Measurements from ENCODE around the gene SNAPC1. TPM values are rescaled to one million over a fixed set of nuclear protein-coding genes. Genes with fewer than 3 reads are reported as not detected.
"Not testable (repeated sequence)": the region's sequence is repeated elsewhere in the genome, so short reads cannot be mapped to it uniquely, and the experiment has no call there.

Gene SNAPC1, protein sequence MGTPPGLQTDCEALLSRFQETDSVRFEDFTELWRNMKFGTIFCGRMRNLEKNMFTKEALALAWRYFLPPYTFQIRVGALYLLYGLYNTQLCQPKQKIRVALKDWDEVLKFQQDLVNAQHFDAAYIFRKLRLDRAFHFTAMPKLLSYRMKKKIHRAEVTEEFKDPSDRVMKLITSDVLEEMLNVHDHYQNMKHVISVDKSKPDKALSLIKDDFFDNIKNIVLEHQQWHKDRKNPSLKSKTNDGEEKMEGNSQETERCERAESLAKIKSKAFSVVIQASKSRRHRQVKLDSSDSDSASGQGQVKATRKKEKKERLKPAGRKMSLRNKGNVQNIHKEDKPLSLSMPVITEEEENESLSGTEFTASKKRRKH
- total RNA-seq (2014; rRNA removed; shearing (Covaris generic)), result 9.4 and 11.9 TPM in 2 replicates

DNA sequence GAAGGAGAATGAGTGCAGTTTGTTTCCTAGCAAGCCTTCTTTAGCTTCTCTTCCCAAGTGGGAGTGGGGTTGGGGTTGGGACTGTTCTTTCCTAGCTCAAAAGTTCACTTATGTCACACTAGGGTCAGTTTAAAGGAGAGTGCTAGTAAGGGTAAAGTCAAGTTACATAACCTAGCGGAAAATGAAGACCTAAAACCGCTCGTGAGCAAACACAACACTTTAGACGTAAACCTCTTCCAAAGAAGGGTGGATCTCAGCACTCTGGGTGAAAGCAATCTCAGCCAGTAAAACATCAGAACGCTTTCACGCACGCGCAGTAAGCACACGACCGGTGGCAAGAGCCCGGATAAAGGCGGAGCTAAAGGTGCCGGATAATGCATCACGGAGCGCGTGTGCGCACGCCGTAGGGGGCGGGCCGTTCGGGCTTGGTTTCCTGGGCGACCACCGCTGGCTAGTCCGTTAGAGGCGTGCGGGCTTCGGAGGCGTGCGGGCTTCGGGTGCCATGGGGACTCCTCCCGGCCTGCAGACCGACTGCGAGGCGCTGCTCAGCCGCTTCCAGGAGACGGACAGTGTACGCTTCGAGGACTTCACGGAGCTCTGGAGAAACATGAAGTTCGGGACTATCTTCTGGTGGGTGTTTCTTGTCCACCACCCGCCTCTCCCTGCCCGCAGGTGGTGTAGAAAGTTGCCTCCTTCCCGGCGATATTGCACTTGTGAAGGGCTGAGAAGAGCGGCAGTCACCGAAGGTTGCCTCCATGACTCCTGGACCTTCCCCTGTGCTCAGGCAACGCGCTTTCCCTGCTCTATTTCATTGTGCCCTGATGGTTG is at the start of gene SNAPC1:
SNAPC1 (plus strand) TSS at position 462 of the 828 bp plus-strand sequence; CDS start at position 503, 41 bp downstream.
- peak; percentile 97 for DNase-seq (ENCODE audit: low spot score)

DNA sequence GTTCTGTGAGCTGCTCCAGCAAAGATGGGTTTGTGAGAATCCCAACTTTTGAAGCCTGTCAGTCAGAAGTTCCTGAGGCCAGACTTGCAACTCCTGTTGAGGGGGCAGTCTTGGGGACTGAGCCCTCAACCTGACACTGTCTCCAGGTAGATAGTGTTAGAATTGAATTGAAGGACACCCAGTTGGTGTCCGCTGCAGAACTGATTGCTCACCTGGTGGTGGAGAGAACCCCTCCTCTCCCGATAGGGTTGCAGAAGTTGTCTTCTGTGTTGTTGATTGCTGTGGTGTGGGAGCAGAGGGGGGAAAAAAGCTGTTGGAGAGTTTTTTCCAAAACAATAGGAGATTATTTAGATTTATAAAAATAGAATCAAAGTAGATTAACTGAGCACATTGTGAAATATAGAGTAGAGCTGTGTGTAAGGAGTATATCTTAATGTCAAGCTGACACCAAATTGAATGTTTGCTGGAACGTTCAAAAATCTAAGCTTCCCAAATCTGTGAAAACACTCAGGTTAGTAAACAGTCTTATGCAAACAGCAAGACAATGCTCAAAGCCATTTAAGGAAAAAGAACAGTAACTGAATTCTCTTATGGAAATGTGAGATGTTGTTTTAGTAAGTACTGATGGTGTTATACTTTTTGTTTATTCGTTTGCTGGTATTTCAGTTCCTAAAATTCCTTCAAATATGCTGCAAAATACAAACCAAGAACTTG is 48.3 kb upstream of the SNAPC1 start:
- no peak for DNase-seq (ENCODE audit: low spot score)

DNA sequence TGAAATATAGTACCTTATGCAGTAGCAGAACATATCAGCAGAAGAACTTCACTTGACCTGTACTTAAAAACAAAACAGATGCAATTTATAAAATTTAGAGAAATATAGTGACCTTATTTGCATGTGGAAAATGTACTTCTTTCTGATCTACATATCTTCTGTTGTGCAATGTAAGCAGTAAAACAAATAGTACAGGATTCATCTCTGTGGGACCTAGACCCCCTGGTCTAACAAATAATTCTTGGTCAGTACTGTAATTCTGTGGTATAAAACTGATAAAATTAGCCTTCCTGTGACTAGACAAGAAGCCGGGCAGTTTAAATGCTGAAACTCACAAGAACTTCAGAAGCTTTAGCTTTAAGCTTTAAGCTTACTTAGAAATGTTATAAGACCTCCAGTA is 45.3 kb upstream of the SNAPC1 start:
- no peak for DNase-seq (ENCODE audit: low spot score)

DNA sequence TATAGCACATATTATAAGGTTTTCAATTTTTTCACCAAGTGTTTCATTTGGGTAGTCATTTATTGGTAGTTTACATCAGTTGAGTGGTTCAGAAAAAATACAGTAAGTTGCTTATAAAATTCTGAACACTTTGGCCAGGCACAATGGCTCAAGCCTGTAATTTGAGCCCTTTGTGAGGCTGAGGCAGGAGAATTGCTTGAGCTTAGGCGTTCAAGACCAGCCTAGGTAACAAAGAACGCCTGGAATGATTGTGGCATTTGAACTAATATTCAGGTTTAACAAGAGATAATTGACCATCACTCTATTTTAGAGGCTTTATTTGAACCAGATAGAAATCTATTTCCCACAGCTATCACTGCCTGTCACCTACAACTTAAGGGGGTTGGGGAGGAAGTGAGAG is 44.2 kb upstream of the SNAPC1 start:
- no peak for DNase-seq (ENCODE audit: low spot score)

DNA sequence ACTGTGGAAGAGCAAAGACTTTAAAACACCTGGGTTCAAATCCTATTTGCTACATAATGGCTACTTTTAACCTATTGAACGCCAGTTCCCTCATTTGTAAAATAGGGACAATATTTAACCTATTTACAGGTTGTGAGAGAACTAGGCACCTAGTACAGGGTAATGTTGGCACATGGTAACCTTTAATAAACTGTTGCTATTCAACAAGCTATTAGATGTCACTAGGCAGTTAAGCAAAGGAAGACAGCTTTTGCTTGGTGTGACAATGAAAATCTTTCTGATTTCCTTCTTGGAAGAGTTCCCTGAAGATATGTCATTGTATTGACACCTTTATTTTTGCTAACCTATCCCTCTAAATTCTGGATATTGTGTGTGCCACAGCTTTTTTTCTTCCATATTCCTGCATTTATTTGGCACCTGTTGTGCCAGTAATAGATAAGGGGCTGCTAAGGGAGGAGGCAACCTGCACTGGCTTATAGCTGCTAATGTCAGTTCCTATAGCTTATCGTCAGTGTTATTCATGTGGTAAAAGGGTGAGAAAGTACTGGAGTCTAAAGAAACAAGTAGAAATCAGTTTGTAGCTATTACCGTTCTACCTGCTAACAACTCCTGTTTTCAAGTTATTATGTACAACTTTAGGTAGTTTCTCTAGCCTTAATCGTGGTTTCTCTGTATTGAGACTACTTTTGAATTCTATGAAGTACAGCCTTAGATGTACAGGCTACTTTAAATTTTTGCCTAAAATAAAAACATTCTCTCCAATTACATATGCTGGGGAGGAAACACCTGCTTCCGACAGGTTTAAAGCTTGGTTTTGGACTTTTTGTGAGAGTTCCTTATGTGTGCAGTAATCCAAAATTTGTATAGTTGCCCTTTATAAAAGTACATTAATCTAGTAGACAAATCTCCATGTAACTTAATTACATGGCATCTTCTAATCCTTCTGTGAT is 42.6 kb upstream of the SNAPC1 start:
- no peak for DNase-seq (ENCODE audit: low spot score)

DNA sequence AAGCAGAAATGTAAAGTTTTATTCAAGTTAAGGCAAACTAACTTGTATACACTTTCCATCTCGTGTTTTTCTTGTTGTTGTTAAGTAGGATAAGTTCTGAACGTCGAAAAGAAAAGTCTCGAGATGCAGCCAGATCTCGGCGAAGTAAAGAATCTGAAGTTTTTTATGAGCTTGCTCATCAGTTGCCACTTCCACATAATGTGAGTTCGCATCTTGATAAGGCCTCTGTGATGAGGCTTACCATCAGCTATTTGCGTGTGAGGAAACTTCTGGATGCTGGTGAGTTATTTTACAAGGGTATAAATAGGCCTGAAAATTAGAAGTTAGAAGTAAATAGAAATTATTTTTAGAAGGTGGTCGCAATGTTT is 41.9 kb upstream of the SNAPC1 start:
- DNase-seq (ENCODE audit: low spot score), result no peak

DNA sequence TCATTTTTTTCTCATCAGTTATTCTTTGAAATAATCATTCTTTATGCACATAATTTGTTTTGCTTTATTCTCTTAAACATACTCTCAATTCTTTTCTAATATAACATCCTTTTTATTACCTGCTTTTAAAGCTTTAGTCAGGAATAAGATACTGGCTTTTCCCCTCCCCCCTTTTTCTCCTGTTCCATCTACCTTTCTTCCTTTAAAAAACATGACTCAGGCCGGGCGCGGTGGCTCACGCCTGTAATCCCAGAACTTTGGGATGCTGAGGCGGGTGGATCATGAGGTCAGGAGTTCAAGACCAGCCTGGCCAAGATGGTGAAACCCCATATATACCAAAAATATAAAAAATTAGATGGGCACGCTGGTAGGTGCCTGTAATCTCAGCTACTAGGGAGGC is 41.5 kb upstream of the SNAPC1 start:
- no peak for DNase-seq (ENCODE audit: low spot score)

DNA sequence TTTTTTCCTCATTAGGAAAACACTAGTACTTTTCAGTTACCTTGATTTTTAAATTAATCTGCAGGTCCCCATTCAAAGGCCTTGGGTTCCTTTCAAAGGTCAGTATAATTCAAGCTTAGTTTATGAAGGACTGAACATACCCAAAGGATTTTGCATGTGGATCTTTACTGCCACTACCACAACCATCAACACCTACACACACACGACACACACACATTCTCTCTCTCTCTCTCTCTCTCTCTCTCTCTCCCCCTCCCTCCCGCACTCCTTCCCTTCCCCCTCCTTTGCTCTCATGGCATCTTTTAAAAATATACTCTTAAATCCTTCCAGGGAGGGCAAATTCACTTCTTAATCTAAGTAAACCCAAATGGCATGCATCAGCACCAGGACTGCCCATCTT is 38.1 kb upstream of the SNAPC1 start:
- no peak for DNase-seq (ENCODE audit: low spot score)

DNA sequence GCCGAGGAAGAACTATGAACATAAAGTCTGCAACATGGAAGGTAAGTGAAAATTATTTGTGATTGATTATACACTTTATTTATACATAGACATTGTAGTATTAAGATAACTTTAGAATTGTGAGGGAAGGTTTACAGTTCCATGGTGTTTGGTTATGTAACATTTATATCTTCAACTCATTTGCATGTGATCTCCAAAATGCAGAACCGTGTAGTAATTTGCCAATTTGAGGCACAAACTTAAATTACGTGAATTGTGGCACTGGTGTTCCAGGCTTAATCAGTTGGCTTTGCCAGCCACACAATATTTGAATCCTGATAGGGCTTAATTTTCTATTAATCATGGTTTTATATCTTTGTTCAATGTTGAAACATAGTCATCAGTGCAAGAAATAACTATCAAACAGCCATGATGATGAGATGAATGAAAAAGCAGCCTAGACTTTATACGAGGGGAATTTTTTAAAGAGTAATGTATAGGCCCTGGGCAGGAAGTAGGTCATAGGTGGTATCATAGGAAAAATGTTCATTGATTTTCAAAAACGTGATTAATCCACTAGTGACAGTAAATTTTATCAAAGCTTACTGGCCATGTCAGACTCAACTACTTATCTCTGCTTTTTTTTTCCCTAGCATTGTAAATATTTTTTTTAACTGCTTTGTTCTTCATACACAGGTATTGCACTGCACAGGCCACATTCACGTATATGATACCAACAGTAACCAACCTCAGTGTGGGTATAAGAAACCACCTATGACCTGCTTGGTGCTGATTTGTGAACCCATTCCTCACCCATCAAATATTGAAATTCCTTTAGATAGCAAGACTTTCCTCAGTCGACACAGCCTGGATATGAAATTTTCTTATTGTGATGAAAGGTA is 35.2 kb upstream of the SNAPC1 start:
- DNase-seq (ENCODE audit: low spot score), result no peak

DNA sequence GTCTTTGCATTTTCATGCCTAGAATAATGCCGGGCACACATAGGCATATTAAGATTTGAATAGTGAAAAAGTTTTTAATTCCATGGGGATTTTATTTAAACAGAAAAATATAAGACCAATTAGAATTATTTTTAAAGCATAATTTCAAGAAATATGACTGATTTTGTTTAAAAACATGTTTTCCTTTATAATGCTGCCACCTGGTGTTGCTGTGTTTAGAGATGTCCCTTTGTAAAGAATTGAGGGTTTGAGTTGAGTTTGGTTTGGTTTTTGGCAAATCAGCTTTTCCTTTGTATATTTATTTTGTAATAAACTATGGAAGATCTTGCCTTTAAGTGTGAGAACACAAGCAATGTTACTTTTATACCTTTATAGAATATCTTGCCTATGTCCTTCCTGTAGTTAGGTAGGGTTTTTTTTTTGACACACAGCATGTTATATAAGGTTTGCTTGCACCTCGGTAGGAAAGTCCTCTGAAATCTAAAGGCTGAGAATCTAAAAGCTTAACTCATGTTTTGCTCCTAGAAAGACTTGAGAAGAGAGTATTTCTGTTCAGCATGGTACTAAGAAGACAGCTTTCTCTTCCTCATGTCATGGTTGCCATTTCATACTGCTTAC is 31.4 kb upstream of the SNAPC1 start:
- DNase-seq (ENCODE audit: low spot score), result no peak

DNA sequence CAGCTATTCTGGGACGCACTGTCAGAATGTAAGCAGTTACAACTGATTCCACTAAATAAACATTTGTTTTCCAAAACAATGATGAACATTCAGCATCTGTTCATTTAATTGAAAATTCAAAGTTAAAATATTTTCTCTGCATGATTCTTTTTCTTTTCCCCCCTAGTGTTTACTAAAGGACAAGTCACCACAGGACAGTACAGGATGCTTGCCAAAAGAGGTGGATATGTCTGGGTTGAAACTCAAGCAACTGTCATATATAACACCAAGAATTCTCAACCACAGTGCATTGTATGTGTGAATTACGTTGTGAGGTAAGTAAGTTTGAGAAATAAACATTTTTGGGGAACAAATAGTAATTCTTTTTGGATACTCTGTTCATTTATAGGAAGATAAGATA is 28.2 kb upstream of the SNAPC1 start:
- DNase-seq (ENCODE audit: low spot score), result no peak

DNA sequence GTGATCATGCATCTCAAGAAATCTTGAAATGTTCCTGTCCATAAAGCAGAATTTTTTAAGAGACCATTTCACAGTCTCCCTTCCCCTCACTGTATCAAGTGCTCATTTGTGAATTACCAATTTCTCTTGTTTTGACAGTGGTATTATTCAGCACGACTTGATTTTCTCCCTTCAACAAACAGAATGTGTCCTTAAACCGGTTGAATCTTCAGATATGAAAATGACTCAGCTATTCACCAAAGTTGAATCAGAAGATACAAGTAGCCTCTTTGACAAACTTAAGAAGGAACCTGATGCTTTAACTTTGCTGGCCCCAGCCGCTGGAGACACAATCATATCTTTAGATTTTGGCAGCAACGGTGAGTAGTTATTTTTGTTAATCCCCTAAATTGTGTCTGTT is 25.5 kb upstream of the SNAPC1 start:
- DNase-seq (ENCODE audit: low spot score), result no peak

DNA sequence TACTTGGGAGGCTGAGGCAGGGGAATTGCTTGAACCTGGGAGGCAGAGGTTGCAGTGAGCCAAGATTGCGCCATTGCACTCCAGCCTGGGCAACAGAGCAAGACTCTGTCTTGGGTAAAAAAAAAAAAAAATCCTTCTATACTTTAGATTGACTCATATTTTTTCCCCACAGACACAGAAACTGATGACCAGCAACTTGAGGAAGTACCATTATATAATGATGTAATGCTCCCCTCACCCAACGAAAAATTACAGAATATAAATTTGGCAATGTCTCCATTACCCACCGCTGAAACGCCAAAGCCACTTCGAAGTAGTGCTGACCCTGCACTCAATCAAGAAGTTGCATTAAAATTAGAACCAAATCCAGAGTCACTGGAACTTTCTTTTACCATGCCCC is 24.3 kb upstream of the SNAPC1 start:
- no peak for DNase-seq (ENCODE audit: low spot score)

DNA sequence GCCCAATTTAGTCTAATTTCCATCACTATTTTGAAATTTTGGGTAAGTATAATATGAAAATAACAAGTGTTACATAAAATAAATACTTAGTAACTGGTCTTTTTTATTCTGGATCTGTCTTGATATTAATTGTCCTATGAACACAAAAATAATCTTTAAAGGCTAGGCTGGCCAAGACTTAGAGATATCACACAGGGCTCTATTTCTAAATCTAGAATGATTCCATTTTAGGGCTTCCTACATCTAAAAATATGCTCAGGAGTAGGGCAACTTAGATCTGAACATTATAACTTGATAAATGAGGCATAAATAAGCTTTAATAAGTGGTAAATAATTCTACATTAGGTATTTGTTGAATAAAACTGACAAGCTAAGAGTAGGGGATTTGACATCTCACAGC is 23.1 kb upstream of the SNAPC1 start:
- DNase-seq (ENCODE audit: low spot score), result no peak

DNA sequence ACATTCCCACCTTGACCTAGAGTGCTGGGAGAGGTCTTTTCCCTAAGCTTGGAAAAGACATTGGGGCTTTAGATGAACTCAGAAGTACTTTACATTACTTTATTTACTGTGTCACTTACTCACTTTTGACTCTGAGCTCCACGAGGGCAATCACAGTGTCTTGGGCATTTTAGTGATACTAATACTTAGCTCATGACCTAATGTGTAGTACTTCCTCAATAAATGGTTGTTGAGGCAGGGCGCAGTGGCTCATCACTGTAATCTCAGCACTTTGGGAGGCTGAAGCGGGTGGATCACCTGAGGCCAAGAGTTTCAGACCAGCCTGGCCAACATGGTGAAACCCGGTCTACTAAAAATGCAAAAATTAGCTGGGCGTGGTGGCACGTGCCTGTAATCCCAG is 19.8 kb upstream of the SNAPC1 start:
- DNase-seq (ENCODE audit: low spot score), result no peak

DNA sequence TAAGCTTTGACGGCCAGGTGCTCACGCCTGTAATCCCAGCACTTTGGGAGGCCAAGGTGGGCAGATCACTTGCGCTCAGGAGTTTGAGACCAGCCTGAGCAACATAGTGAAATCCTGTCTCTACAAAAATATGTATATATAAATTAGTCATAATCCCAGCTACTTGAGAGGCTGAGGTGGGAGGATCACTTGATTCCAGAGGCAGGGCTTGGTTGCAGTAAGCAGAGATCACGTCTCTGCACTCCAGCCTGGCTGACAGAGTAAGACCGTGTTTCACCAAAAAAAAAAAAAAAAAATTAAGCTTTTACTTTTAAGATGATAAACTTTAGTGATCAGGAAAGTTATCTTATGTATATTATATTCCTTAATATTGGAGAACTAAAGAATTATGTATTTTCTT is 18.0 kb upstream of the SNAPC1 start:
- DNase-seq (ENCODE audit: low spot score), result no peak

DNA sequence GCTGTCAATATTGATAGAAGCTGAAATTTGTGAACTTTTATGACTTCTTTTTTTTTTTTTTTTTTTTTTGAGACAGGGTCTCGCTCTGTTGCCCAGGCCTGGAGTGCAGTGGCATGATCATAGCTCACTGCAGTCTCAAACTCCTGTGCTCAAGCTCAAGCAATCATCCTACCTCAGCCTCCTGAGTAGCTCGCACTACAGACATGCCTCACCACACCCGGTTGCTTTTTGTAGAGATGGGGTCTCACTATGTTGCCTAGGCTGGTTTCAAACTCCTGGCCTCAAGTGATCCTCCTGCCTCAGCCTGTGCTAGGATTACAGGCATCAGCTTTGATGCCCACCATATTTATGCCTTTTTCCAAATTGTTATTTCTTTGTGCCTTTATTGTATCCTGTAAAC is 15.9 kb upstream of the SNAPC1 start:
- not testable (repeated sequence) for DNase-seq (ENCODE audit: low spot score)

DNA sequence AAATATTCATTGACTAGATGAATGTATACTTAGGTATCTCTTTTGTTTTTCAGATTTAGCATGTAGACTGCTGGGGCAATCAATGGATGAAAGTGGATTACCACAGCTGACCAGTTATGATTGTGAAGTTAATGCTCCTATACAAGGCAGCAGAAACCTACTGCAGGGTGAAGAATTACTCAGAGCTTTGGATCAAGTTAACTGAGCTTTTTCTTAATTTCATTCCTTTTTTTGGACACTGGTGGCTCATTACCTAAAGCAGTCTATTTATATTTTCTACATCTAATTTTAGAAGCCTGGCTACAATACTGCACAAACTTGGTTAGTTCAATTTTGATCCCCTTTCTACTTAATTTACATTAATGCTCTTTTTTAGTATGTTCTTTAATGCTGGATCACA is 15.3 kb upstream of the SNAPC1 start:
- no peak for DNase-seq (ENCODE audit: low spot score)

DNA sequence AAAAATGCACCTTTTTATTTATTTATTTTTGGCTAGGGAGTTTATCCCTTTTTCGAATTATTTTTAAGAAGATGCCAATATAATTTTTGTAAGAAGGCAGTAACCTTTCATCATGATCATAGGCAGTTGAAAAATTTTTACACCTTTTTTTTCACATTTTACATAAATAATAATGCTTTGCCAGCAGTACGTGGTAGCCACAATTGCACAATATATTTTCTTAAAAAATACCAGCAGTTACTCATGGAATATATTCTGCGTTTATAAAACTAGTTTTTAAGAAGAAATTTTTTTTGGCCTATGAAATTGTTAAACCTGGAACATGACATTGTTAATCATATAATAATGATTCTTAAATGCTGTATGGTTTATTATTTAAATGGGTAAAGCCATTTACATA is 14.9 kb upstream of the SNAPC1 start:
- DNase-seq (ENCODE audit: low spot score), result no peak

DNA sequence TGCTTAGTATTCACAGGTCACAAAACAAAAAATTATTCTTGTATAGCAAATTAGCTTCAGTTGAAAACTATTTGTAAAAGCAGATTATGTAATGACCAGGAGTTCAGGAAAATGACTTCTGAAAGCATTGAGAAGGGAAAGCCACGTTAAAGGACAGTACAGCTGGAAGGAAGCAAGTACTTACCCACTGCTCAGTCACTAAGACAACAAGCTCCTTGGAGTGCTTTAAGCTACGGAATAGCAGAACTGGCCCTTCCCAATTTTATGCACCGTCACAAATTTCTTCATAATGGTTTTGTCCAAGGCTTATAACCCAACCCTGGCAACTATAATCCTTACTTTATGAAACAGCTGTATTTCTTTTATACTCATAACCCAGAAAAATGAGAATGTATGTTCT is 13.0 kb upstream of the SNAPC1 start:
- no peak for DNase-seq (ENCODE audit: low spot score)

All from H4 (cell line).